ENCODE results near the gene AMBP.
"Not testable (repeated sequence)": the region's sequence is repeated elsewhere in the genome, so short reads cannot be mapped to it uniquely, and the experiment has no call there.

AMBP gene

DNA sequence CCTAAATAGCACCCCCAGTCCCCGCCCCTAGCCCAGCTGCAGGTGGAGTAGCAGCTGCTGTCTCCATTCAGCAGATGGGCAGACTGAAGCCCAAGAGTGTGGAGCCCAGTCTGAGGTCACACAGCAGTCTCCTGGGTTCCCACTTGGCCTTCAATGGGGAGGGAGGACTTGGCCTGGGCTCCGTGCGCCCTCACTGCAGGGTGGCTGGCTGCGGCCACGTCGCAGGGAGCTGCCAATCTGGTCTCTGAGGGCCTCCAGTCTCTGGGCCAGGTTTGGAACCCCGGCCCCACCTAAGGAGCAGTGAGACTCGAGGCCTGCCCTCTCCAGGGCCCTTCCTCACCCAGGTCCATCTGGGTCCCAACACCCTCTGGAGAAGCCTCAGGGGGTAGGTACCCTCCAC lies 13.6 kb upstream of the AMBP start:
- DNase-seq (ENCODE audit: low read depth), result no peak

DNA sequence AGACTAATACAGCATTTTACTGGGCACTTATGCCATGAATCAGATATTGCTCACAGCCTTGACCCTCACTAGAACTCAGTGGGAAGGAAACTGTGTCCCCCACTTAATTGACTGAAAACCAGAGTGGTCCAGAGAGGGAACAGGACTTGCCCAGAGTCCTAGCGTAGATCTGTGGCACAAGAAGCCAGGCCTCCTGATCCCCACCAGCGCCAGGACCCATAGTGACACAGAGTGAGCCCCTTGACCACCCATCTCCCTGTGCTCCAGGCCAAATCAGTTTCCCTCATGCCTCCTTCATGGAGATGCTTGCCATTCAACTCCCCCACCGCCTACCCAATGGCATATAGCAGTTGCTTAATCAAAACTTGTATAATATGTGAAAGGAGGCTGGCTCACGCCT lies 12.7 kb upstream of the AMBP start:
- DNase-seq (ENCODE audit: low read depth), result peak; percentile 15

DNA sequence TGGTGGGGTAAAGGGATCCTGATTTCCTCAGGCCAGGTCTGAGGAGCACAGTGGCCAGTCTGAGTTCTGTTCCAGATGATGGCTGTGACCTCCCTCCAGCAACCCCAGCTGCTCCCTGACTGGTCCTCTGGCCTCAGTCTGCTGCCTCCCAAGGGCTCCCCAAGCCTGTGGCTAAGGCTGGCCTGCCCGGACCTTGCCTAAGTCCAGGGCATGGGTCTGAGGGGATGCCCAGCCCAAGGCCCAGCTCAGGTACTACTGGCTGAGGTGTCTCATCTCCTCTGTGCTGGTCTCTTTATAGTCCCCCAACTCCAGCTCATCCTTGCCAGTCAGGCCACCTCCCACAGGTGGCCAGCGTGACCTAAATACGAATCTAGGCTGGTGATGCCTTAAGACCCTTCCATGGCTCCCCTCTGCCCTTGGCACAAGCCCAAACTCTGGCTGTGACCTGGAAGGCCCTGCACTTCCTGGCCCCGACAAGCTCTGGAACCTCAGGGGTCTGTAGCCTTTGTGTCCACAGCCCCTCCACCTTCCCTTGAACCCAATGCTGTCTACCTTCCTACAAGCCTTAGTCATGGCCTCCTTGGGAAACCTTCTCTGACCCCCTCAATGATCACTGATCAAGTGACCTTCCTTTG lies 11.2 kb upstream of the AMBP start:
- no peak for DNase-seq (ENCODE audit: low read depth)

DNA sequence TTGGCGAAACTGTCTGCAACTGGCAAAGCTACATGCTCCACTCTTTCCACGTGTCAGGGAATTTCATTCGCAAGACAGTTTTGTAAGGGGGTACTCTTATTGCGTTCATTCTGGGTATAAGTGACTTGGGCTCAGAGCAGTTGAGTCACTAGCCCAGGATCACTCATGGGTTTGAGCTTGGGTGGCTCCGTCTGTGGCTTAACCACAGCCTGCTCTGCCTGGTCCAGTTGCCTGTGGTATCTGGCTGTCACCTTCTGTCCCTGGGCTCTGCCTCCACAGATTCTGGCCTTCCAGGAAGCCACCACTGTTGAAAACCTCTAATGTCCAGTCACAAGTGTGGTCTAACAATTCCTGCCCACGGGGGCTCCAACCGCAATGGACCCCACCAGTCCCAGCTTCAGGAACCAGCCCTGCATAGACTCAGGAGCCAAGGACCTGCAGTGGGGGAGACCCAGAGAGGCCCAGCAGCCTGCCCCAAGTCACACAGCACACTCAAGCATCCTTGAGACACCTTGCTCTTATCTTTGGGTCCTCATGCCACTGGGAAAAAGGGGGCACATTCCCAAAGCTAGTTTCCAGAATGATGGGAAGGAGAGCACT lies 10.6 kb upstream of the AMBP start:
- DNase-seq (ENCODE audit: low read depth), result no peak

DNA sequence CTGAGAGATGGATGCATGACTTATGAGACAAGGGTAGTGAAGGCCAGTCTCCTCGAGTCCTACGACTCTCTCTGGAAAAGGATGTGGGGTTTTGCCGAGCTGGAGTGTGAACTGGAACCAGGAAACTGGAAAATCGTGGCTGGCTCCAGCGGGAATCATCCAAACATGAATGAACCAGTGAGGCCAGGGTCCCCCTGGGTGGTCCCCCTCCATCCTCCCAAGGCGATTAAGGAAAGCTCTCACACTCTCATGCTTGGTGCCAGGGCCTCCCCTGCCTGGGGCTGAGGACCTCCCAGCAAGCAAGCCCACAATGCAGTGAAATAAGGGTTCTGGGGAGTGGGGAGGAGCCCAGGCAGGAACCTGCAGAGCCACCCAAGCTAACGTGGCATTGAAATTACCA lies 9.6 kb upstream of the AMBP start:
- DNase-seq (ENCODE audit: low read depth), result no peak

DNA sequence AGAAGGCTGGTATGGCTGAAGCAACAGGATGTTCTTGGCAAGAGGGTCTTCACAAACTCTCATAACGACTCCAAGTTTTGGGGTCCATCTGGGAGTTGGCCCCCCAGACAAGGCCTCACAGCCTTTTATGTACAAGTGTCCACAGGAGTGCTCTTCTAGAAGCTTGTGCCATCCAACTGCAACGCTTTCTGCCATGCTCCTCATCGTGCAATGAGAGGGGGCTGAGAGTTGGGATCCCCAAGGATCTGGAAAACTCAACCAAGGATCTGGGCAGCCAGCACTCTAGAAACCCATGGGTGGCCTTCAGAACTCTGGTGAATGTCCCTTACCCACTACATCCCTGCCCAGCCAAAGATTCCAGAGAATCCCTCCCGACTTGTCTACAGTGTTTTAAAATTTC lies 8.5 kb upstream of the AMBP start:
- DNase-seq (ENCODE audit: low read depth), result no peak

DNA sequence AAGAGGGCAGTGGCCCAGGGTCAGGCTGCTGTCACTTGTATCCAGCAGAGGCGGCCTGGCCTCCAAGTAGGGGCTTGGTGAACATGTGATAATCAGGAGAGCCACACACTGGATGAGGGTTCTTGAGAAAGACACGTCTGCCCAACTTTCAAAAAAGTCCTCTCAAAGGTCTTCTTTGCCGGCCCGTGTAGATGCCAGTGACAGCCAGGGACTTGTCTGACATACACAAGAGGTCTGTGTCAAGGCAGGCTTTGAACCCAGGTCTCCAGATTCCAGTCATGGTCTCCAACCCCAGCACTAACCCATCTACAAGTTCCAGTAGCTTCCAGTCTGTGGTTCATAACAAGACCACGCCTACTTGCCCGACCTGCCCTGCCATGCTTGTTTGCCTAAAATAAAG lies 7.9 kb upstream of the AMBP start:
- DNase-seq (ENCODE audit: low read depth), result no peak

DNA sequence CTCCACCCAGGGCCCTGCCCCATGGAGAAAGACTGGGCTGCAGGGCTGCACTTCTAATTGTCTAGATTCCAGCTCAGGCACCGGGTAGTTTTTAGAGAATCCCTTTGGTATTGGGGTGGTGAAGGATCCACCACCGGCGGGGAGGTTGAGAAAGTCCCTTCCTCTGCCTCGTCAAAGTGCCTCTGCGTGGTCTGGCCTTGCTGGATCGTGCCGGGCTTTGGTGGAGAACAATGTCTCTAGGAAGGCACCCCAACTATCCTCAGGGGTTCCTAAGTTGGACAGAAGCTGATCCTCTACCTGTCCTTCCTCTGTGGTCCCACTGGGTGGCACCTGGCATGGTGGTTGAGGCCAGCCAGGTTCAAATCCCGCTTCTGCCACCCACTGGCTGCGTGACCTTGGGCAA lies 7.3 kb upstream of the AMBP start:
- DNase-seq (ENCODE audit: low read depth), result no peak

DNA sequence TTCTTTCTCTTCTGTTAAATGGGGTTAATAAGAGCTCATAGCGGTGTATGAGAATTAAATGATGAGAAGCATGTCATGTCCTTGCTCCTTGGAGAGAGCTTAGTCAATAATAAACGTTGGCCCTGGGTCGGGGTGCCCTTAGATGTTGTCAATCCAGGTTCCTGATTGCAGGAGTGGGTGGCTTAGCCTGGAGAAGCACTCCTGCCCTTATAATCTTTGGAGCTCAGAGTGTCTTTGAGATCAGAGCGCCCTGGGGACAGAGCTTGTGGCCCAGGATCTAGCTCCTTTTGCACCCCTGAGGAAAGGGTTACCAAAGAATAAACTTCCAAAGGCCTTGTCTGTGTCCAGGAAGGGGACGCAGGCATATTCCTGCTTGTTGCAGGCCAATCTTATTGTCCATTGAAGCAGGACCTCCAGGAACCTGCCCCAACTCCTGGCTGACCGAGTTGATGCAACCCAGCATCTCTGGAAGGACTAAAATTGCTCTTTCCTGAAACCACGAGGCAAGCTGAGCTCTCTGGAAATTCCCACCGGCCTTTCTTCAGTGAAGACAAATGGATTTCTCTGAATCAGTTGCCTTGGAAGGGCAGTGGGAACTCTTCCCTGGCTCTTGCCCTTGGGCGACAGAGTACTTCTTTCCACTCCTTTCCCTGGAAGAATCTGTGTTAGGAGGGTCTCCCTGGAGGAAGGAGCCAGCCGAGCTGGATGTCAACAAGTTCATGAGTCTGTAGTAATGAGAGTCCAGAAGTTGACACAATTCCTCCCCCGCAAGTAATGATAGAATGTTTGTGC lies 6.4 kb upstream of the AMBP start:
- no peak for DNase-seq (ENCODE audit: low read depth)

DNA sequence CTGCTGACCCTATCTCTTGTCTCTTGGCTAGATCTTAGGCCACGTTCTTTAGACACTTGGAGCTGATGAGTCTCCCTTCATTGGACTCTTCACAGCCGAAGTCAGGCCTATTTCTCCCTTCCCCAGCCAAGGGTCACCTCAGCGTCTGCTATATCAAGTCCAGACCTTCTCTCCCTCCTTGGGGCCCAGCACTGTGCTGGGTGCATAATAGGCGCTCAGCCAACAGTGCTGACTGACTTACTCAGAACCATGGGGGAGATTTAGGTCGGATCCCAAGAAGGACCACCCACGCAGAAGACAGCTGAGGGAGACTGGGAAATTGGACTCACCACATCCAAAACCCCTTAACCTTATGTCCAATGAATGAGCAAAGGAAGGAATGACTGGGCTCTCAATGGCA lies 5.6 kb upstream of the AMBP start:
- DNase-seq (ENCODE audit: low read depth), result no peak

DNA sequence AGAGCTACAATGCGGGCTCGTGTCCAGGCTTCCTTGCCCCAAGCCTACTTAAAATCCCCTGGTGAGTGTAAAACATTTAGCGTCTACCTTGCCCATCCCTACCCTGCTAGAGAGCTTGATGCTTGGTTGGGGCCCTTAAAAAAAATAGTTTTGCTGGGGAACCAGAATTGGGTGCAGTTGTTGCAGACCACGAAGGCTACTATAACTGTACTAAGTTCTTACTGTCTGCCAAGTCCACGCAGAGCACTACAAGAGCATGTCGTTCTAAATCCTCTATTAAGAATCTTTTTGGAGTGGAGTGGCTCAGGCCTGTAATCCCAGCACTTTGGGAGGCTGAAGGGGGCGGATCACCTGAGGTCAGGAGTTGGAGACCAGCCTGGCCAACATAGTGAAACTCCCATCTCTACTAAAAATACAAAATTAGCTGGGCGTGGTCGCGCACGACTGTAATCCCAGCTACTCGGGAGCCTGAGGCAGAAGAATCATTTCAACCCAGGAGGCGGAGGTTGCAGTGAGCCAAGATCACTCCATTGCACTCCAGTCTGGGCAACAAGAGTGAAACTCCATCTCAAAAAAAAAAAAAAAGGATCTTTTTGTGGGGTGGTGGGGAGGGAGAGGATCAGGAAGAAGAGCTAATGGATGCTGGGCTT lies 4.8 kb upstream of the AMBP start:
- DNase-seq (ENCODE audit: low read depth), result not testable (repeated sequence)

DNA sequence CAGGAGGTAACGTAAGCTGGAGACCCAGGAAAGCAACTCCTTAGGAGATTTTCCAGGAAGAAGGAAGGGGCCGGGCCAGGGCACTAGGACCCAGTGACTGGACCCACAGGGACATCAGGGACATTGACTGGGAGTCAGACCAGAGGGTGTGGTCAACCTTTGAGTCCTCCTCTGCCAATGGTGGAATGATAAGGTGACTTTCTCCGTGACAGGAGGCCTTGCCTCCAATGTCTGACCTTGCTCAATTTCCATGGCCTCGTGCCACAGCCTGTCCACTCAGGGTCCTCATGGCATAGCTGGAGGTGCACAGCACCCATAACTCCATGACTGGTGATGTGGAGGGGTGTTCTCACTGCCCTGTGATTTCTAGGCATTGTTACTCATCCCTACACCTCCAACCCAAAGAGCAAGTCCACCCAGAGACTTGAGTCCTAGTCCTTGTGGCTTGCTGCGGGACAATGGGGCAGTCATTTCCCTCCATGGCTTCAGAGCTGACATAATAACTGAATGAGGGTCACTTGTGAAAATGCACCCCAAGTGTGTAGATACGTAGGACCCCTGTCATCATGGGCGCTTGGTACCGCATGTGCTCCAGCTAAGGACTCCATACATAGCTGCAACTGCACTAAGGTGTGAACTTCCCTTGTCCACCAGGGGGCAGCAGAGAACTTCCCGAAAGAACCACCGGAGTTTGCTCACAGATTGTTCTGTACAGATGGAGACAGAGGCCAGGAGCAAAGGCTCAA lies 4.1 kb upstream of the AMBP start:
- peak; percentile 88 for DNase-seq (ENCODE audit: low read depth)

DNA sequence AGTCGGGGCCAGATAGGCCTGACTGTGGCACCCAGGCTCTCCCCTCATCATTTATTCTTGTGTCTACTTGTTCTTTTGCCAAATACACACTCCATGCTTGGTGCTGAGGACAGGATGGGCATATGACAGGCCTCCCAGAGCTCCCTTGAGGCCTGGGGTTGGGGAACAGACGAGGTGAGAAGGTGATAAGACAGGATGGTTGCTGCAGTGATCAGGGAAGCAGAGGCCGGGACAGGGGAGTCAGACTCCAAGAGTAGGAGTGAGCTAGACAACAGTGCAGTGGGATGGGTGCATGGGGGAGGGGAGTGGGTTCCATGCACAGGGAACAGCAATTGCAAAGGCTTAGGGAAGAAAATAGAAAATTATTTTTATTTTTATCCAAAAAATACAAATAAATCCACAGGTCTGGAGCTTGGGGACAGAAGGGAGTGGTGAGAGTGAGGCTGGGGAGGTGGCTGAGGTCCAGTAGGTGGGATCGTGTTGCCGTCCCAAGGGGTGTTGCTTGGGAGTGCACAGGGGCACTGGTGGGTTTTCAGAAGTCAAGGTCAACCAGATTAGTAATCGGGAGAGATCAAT lies 3.4 kb upstream of the AMBP start:
- no peak for DNase-seq (ENCODE audit: low read depth)

DNA sequence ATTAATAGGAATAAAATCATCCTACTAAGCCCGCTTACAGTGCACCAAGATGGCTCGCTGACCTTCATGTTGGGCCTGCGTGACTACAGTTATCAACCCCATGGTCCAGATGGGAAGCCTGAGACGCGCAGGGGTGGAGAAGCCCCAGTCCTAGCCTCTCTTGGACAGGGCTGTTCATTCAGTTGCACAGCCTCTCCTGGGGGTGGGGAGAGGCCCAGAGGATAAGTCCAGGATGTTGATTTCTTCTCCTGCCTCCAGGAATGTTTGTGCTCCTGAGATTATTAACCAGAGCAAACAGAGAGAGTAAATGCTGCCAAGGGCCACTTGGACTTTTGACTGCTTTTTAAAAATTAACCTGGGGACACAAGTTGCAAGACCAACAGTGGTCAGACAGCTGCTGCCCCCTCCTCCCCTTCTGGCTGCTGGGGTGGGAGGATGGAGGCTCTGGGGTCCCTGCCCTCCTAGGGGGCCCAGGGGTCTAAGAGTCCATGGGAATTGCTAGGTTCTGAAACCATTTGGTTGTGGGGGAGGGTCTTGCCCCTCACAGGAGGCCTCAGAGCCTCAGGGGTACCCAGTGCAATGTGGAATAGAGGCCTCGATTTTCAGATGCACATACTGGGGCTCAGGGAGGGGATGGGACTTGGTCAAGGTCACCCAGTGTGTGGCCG lies 2.8 kb upstream of the AMBP start:
- no peak for DNase-seq (ENCODE audit: low read depth)

DNA sequence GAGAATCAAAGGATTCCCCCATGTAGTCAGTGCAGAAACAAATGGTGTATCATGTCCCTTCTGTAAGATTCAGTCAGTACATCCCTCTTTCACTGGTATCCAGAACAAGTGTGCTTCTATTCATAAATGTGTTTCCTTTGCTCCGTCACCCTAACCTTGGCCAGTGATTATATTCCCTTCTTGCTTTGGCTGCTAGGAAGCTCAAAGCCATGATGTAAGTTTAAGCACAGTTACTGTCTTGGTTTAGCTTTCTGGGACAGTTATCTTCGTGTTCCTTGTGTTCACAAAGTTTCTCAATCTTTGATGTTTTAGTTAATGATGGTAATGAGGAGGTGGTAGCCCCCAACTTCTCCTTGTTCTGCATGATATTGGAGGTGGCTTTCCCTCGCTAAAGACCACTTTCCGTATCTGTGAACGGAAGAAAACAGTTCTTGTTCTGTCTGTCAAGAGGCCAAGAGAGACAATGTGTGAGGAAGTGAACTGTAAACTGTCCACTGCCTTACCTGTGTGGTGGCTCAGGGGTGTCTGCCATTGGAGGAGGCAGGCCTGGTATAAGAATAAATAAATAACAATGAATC lies 2.2 kb upstream of the AMBP start:
- no peak for DNase-seq (ENCODE audit: low read depth)

DNA sequence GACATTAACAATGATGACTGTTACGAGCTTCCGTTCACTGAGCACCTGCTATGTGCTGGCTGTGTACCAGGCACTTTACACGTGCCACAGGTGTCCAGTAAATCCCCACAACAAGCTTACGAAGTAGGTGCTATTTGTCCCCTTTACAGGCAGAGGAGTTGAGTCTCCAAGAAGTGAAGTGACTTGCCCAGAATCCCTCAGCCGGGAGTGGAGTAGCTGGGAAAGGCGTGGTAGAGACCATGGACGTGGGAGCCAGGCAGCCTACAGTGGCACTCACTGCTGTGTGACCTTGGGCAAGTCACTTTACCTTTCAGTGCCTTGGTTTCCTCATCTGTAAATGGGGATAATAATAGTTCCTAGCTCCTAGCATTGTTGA lies 669 bp upstream of the AMBP start:
- no peak for DNase-seq (ENCODE audit: low read depth)

DNA sequence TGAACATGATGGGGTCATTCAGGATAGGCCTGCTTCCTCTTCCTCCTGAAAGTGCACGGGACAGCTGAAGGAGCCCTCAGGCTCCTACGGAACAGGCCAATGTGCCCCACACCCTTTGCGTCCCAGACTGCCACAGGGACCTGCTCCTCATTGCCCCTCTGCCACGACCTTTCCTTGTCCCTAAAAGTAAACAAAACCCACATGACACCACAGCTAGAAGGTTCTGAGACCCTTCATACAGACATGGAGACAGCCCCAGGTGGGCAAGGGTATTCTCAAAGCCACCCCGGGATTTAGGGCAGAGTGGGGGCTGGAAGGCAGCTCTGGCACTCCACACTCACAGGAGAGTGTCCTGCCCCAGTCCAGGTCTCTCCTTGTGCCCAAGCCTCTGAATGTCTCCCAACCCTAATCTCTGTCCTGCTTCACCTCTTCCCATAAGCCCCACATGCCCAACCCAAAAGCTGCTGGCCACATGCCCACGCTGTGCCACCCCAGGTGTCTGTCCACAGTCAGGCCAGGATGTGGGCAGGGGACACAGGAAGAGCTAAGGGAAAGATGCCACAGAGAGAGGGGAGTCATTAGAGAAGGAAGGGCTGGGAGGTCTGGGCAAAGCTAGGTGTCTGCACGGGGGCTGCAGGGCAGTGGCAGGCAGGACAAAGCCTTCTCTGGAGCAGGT lies 800 bp downstream of the AMBP start:
- no peak for DNase-seq (ENCODE audit: low read depth)

DNA sequence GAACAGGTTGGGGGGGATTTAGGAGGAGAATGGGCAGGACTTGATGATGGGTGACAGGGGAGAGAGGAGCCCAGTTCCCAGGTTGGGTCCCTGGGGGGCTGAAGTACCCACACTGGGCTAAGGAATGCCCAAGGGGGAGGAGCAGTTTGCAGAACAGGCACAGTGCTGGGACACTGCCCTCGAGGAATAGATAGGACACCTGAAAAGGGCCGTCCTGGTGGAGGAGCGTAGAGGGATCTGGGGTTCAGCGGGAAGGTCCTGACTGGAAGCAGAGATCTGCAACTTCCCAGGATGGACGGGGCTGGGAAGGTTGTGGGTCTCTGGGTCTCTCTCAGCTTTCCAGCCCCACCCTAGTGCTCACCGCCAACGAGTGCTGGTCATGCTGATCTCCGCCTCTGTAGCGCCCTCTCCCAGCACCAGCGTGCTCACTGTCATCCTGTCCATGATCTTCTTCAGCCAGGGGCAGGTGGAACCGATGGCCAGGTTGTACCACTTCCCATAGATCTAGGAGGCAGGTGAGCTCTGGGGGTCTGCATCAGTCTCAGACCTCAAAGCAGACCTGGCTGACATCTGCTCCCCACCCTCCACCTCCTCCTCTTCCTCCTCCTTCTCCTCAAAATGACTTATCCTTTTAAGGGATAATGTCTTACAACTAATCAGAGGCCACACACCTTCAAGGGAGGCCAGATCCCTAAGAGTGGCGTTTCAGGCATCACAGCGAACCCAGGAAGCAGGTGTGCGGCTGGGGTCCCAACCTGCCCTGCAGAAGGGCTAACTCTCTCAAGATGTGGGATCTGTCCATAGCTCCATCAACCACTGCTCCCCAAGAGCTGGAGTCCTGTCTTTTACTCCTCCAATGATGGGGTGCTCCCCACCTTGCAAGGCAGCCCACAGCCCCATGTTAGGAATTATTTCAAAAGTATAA lies 1.6 kb downstream of the AMBP start:
- no peak for DNase-seq (ENCODE audit: low read depth)

DNA sequence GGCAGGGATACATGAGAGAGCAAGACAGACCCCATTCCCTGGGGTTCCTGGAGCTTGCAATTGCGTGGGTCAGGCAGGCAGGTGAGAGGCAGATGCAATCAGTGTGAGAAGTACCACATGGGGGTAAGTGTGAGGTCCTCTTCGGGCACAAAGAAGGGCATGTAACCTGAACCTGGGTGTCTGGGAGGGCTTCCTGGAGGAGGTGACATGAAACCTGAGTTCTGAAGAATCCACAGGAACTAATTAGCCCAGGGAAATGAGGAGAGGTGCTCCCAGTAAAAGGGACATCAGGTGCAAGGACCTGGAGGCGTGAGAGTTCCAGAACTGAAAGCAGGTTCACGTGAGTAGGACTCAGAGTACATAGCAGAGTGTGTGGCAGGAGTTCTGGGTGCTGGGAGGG lies 2.5 kb downstream of the AMBP start:
- DNase-seq (ENCODE audit: low read depth), result no peak
